NCI-H1694 (cell line): ENCODE results near the gene CDH23.

Source experiments
- DNase-seq: peaks from one replicate; lab custom pipeline; 2025; lab: John Stamatoyannopoulos, UW

Gene CDH23

GRCh38 chr10:71757399-71757922, 360.7 kb downstream of the CDH23 start:
- DNase-seq, result no peak

GRCh38 chr10:71761105-71761511, 364.4 kb downstream of the CDH23 start:
- DNase-seq, result no peak

GRCh38 chr10:71761541-71762113, 364.9 kb downstream of the CDH23 start:
- DNase-seq, result no peak

GRCh38 chr10:71762324-71762723, 365.6 kb downstream of the CDH23 start:
- no peak for DNase-seq

- no peak for DNase-seq
These were observed 366.8 kb downstream of the CDH23 start for GRCh38 chr10:71763352-71764127.

GRCh38 chr10:71765176-71765904, 368.6 kb downstream of the CDH23 start:
- no peak for DNase-seq

GRCh38 chr10:71765906-71766716, 369.4 kb downstream of the CDH23 start:
- no peak for DNase-seq

- DNase-seq, result no peak
These were observed 370.1 kb downstream of the CDH23 start for GRCh38 chr10:71766717-71767419.

- no peak for DNase-seq
These were observed 370.8 kb downstream of the CDH23 start for GRCh38 chr10:71767420-71768035.

GRCh38 chr10:71769279-71769823, 372.6 kb downstream of the CDH23 start:
- DNase-seq, result no peak

- DNase-seq, result no peak
These were observed 373.5 kb downstream of the CDH23 start for GRCh38 chr10:71770255-71770654.

- DNase-seq, result no peak
These were observed 374.1 kb downstream of the CDH23 start for GRCh38 chr10:71770789-71771188.

- DNase-seq, result no peak
These were observed 374.5 kb downstream of the CDH23 start for GRCh38 chr10:71771204-71771603.

GRCh38 chr10:71771821-71772617, 375.3 kb downstream of the CDH23 start:
- DNase-seq, result no peak

GRCh38 chr10:71772832-71773220, 376.1 kb downstream of the CDH23 start:
- DNase-seq, result no peak

- DNase-seq, result peak; percentile 46
These were observed 376.7 kb downstream of the CDH23 start, which contains the start of gene VSIR for GRCh38 chr10:71773221-71773971. TSS of gene VSIR (minus strand) at chr10:71773520. CDS start at chr10:71773439, 81 bp downstream.

GRCh38 chr10:71774916-71775702, 378.4 kb downstream of the CDH23 start:
- DNase-seq, result no peak

- no peak for DNase-seq
These were observed 379.8 kb downstream of the CDH23 start for GRCh38 chr10:71776481-71776925.
